ENCODE results near the gene NFKBIE. TPM values are rescaled to one million over a fixed set of nuclear protein-coding genes. Genes with fewer than 3 reads are reported as not detected.
"Not testable (repeated sequence)": the region's sequence is repeated elsewhere in the genome, so short reads cannot be mapped to it uniquely, and the experiment has no call there.

Gene NFKBIE
- total RNA-seq = 1 to 10 TPM; 3.8 to 8.7 TPM

DNA sequence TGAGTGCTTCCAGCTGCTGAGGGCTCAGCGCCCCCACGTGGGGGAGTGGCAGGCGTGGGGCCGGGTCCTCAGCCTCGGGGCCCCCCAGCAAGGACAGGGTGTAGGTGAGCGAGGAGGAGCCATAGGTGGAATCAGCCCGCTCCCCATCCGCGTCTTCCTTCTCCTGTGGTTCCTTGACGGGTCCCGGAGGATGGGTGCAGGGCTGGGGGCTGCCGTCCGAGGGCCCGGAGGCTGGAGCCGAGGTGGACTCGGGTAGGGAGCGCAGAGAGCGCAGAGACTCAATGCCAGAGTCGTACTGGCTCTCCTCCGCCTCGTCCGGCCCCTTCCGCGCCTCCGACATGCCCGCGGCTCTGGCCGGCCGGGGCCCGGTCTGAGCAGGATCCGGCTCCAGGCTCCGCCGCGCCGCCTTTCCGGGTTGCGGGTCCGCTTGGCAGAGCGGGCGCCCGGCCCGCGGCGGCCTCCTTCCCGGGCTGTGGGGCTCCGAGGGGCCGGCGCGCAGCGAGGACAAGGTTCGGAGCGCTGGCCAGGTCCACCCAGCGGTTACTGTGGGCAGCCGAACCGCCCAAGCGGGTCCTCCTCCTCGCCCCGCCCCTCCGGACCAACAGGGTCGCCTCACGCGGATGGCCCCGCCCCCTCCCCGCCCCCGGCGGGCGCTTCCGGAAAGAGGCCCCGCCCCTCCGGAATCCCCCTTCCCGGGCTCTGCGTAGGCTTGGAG, at the start of gene NFKBIE:
Gene NFKBIE, minus strand, starts transcription at position 545 of the 715 bp plus-strand sequence. Its CDS starts 205 bp downstream, at position 340.
- Histone ChIP-seq H3K36me3 (no peaks in the 10 kb centered on the region), H3K4me1 (peaks cover 0 to 28% of the 10 kb centered on the region in 2 donors), H3K27me3 (peaks cover 0 to 3% of the 10 kb centered on the region in 2 donors), H3K27ac (peak within 1 kb of the TSS; percentile 84 to 87), H3K9me3 (no peaks in the 10 kb centered on the region), H3K4me3 (peak within 1 kb of the TSS; percentile 58 to 82)
- TF ChIP-seq, protein P1, sequence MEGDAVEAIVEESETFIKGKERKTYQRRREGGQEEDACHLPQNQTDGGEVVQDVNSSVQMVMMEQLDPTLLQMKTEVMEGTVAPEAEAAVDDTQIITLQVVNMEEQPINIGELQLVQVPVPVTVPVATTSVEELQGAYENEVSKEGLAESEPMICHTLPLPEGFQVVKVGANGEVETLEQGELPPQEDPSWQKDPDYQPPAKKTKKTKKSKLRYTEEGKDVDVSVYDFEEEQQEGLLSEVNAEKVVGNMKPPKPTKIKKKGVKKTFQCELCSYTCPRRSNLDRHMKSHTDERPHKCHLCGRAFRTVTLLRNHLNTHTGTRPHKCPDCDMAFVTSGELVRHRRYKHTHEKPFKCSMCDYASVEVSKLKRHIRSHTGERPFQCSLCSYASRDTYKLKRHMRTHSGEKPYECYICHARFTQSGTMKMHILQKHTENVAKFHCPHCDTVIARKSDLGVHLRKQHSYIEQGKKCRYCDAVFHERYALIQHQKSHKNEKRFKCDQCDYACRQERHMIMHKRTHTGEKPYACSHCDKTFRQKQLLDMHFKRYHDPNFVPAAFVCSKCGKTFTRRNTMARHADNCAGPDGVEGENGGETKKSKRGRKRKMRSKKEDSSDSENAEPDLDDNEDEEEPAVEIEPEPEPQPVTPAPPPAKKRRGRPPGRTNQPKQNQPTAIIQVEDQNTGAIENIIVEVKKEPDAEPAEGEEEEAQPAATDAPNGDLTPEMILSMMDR (IDR thresholded peaks at IDR 0.05) = peak in 1 of 2 donors; percentile 37
- DNase-seq (ENCODE audit: low spot score) = peak; percentile 96

GRCh38 chr6:44314657-44315056, 49.3 kb upstream of the NFKBIE start:
- H3K27me3 ChIP-seq; H3K4me3 ChIP-seq; DNase-seq (ENCODE audit: low spot score); H3K27ac ChIP-seq; H3K9me3 ChIP-seq: not testable (repeated sequence)
- H3K4me1 ChIP-seq = peaks cover 0 to 14% of the 10 kb centered on the region in 2 donors
- H3K36me3 ChIP-seq = peaks cover 18% of the 10 kb centered on the region

GRCh38 chr6:44312901-44313788, 47.8 kb upstream of the NFKBIE start, which contains the start of gene AARS2:
TSS of gene AARS2 (minus strand) at chr6:44313347. CDS start at chr6:44313323, 24 bp downstream.
- peaks cover 0 to 14% of the 10 kb centered on the region in 2 donors for H3K4me1 ChIP-seq
- peak within 1 kb of the TSS; percentile 68 to 77 for H3K27ac ChIP-seq
- TF ChIP-seq, protein P1 (IDR thresholded peaks at IDR 0.05) = peak; percentile 97 to 98
- H3K9me3 ChIP-seq = no peaks in the 10 kb centered on the region
- H3K27me3 ChIP-seq = no peaks in the 10 kb centered on the region
- H3K36me3 ChIP-seq = peaks cover 31% of the 10 kb centered on the region
- peak; percentile 80 for DNase-seq (ENCODE audit: low spot score)
- H3K4me3 ChIP-seq = peak within 1 kb of the TSS; percentile 87 to 98

- H3K4me3 ChIP-seq = no peak overlapping the region
- peaks cover 0 to 14% of the 10 kb centered on the region in 2 donors for H3K4me1 ChIP-seq
- H3K27ac ChIP-seq = no peak overlapping the region
- peaks cover 41% of the 10 kb centered on the region for H3K36me3 ChIP-seq
- TF ChIP-seq, protein P1 (IDR thresholded peaks at IDR 0.05) = no peak
- H3K27me3 ChIP-seq = no peaks in the 10 kb centered on the region
- DNase-seq (ENCODE audit: low spot score) = no peak
- H3K9me3 ChIP-seq = no peaks in the 10 kb centered on the region
These were observed 46.4 kb upstream of the NFKBIE start for GRCh38 chr6:44311767-44312166.

GRCh38 chr6:44311304-44311703, 46.0 kb upstream of the NFKBIE start:
- H3K4me3 ChIP-seq = no peak overlapping the region
- no peaks in the 10 kb centered on the region for H3K9me3 ChIP-seq
- peaks cover 0 to 14% of the 10 kb centered on the region in 2 donors for H3K4me1 ChIP-seq
- no peak for DNase-seq (ENCODE audit: low spot score)
- H3K27me3 ChIP-seq = no peaks in the 10 kb centered on the region
- peaks cover 45% of the 10 kb centered on the region for H3K36me3 ChIP-seq
- TF ChIP-seq, protein P1 (IDR thresholded peaks at IDR 0.05) = no peak
- no peak overlapping the region for H3K27ac ChIP-seq

- Histone ChIP-seq H3K4me1 (peaks cover 0 to 14% of the 10 kb centered on the region in 2 donors), H3K36me3 (peaks cover 50% of the 10 kb centered on the region), H3K27ac (no peak overlapping the region), H3K27me3 (no peaks in the 10 kb centered on the region), H3K4me3 (no peak overlapping the region), H3K9me3 (no peaks in the 10 kb centered on the region)
- no peak for DNase-seq (ENCODE audit: low spot score)
- TF ChIP-seq, protein P1 (IDR thresholded peaks at IDR 0.05) = no peak
These were observed 44.9 kb upstream of the NFKBIE start for GRCh38 chr6:44310241-44310640.
